GM12864 (cell line): ENCODE results near the gene ALB.

Experiments
- DNase-seq: peaks from one replicate; pipeline ENCODE4 v3.0.0-alpha.2; 2011; ENCODE audit warnings: low read depth
- H3K4me3 ChIP-seq: 2 replicates; pipeline ENCODE4 v1.5.1; 2011; ENCODE audit warnings: mild to moderate bottlenecking, low read depth, low read length, control low read depth
- CTCF ChIP-seq: IDR thresholded peaks from 2 replicates; pipeline ENCODE4 v1.5.1; 2011; ENCODE audit warnings: low read depth, mild to moderate bottlenecking, moderate library complexity, low read length, control low read depth, inconsistent platforms; ENCODE audit errors: missing control alignments

Gene ALB

DNA sequence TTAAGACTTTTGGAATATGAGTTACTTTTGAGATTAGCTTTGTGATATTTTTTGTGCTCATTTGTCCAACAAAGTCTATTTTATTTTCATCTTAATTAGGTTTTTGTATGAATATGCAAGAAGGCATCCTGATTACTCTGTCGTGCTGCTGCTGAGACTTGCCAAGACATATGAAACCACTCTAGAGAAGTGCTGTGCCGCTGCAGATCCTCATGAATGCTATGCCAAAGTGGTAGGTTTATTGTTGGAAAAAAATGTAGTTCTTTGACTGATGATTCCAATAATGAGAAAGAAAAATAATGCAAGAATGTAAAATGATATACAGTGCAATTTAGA, 10.8 kb downstream of the ALB start:
- H3K4me3 ChIP-seq, result no peak overlapping the region
- no peak for TF ChIP-seq CTCF
- DNase-seq, result no peak

GRCh38 chr4:73415807-73416238, 11.7 kb downstream of the ALB start:
- no peak for DNase-seq
- no peak for TF ChIP-seq CTCF
- no peak overlapping the region for H3K4me3 ChIP-seq

DNA sequence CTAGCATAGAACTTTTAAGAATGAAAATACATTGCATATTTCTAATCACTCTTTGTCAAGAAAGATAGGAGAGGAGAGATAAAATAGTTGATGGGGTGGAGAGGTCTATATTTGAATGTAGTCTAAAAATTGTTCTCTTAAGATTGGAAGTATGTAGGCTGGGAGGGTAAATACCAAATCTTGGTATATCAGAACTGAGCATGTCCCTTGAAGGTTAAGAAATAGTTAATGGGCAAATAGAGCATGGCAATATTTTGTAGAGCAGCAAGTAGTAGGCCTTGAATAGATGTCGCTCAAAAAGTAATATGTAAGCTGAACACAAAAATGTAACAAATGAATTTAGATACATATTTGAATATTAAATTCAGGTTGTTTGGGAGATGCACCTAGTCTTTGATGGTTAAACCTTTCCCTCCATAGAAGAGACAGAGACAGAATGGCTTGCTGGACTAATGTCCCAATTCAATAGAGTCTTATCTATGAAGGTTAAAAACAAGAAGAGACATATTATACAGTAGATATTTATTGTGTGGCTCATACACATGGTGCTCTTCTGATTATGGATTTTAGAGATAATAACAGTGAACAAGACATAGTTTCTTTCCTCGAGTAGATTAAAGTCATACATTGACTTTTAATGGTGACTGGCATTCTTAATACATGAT, 12.5 kb downstream of the ALB start:
- no peak for TF ChIP-seq CTCF
- DNase-seq, result no peak

DNA sequence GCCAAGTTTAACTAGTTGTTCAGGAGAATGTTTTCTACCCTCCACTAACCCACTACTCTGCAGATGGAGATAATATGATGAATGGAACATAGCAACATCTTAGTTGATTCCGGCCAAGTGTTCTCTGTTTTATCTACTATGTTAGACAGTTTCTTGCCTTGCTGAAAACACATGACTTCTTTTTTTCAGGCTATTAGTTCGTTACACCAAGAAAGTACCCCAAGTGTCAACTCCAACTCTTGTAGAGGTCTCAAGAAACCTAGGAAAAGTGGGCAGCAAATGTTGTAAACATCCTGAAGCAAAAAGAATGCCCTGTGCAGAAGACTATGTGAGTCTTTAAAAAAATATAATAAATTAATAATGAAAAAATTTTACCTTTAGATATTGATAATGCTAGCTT, 13.3 kb downstream of the ALB start:
- H3K4me3 ChIP-seq, result no peak overlapping the region
- DNase-seq, result no peak
- TF ChIP-seq CTCF, result no peak

More for the DNA sequence above, 12.5 kb downstream of the ALB start:
- H3K4me3 ChIP-seq, result no peak overlapping the region

- H3K4me3 ChIP-seq, result no peak overlapping the region
- no peak for DNase-seq
- TF ChIP-seq CTCF, result no peak
Observed at GRCh38 chr4:73417973-73418372, 13.9 kb downstream of the ALB start.

GRCh38 chr4:73418677-73419076, 14.6 kb downstream of the ALB start:
- TF ChIP-seq CTCF, result no peak
- DNase-seq, result no peak

More at GRCh38 chr4:73418677-73419076, 14.6 kb downstream of the ALB start:
- H3K4me3 ChIP-seq, result no peak overlapping the region
